Measurements from ENCODE around the gene PHEX.

The PHEX gene

GRCh38 chrX:22032084-22032483 lies at the start of gene PHEX:
TSS of gene PHEX (plus strand) at chrX:22032325. CDS start at chrX:22033006, 681 bp downstream.
- in situ Hi-C loops (cut with MboI; ENCODE audit: low sequenced_read_pairs), result no loop called here

GRCh38 chrX:21985332-21985777 lies 46.8 kb upstream of the PHEX start:
- in situ Hi-C loops (cut with MboI; ENCODE audit: low sequenced_read_pairs), result no loop called here

- in situ Hi-C loops (cut with MboI; ENCODE audit: low sequenced_read_pairs), result no loop called here
These were observed 45.5 kb upstream of the PHEX start for GRCh38 chrX:21986596-21986995.

- in situ Hi-C loops (cut with MboI; ENCODE audit: low sequenced_read_pairs), result no loop called here
These were observed 42.7 kb upstream of the PHEX start for GRCh38 chrX:21989384-21989783.

- in situ Hi-C loops (cut with MboI; ENCODE audit: low sequenced_read_pairs), result no loop called here
These were observed 41.3 kb upstream of the PHEX start for GRCh38 chrX:21990832-21991231.

GRCh38 chrX:21991504-21991903 lies 40.6 kb upstream of the PHEX start:
- in situ Hi-C loops (cut with MboI; ENCODE audit: low sequenced_read_pairs), result no loop called here

GRCh38 chrX:21993265-21993664 lies 38.9 kb upstream of the PHEX start:
- in situ Hi-C loops (cut with MboI; ENCODE audit: low sequenced_read_pairs), result no loop called here

- in situ Hi-C loops (cut with MboI; ENCODE audit: low sequenced_read_pairs), result no loop called here
These were observed 35.2 kb upstream of the PHEX start for GRCh38 chrX:21996872-21997455.

- in situ Hi-C loops (cut with MboI; ENCODE audit: low sequenced_read_pairs), result no loop called here
These were observed 34.1 kb upstream of the PHEX start for GRCh38 chrX:21998037-21998436.

- in situ Hi-C loops (cut with MboI; ENCODE audit: low sequenced_read_pairs), result no loop called here
These were observed 27.3 kb upstream of the PHEX start for GRCh38 chrX:22004866-22005265.

GRCh38 chrX:22012051-22012450 lies 20.1 kb upstream of the PHEX start:
- in situ Hi-C loops (cut with MboI; ENCODE audit: low sequenced_read_pairs), result no loop called here

- in situ Hi-C loops (cut with MboI; ENCODE audit: low sequenced_read_pairs), result no loop called here
These were observed 19.2 kb upstream of the PHEX start for GRCh38 chrX:22012931-22013330.

GRCh38 chrX:22015139-22015750 lies 16.9 kb upstream of the PHEX start:
- in situ Hi-C loops (cut with MboI; ENCODE audit: low sequenced_read_pairs), result no loop called here

- in situ Hi-C loops (cut with MboI; ENCODE audit: low sequenced_read_pairs), result no loop called here
These were observed 10.3 kb upstream of the PHEX start for GRCh38 chrX:22021751-22022324.

GRCh38 chrX:22024577-22024976 lies 7.5 kb upstream of the PHEX start:
- in situ Hi-C loops (cut with MboI; ENCODE audit: low sequenced_read_pairs), result no loop called here

GRCh38 chrX:22025751-22026150 lies 6.4 kb upstream of the PHEX start:
- in situ Hi-C loops (cut with MboI; ENCODE audit: low sequenced_read_pairs), result no loop called here

- in situ Hi-C loops (cut with MboI; ENCODE audit: low sequenced_read_pairs), result no loop called here
These were observed 5.4 kb upstream of the PHEX start for GRCh38 chrX:22026731-22027130.

GRCh38 chrX:22032506-22032905 lies 381 bp downstream of the PHEX start:
- in situ Hi-C loops (cut with MboI; ENCODE audit: low sequenced_read_pairs), result no loop called here

GRCh38 chrX:22033818-22034217 lies 1.7 kb downstream of the PHEX start:
- in situ Hi-C loops (cut with MboI; ENCODE audit: low sequenced_read_pairs), result no loop called here

- in situ Hi-C loops (cut with MboI; ENCODE audit: low sequenced_read_pairs), result no loop called here
These were observed 3.1 kb downstream of the PHEX start for GRCh38 chrX:22035236-22035635.

GRCh38 chrX:22037225-22037624 lies 5.1 kb downstream of the PHEX start:
- in situ Hi-C loops (cut with MboI; ENCODE audit: low sequenced_read_pairs), result no loop called here

- in situ Hi-C loops (cut with MboI; ENCODE audit: low sequenced_read_pairs), result no loop called here
These were observed 5.9 kb downstream of the PHEX start for GRCh38 chrX:22037911-22038537.
